ENCODE data around the gene RIC1. TPM values are rescaled to one million over a fixed set of nuclear protein-coding genes. Genes with fewer than 3 reads are reported as not detected.

Gene RIC1
- total and polyA plus RNA-seq, 2 of the 8 experiments (the other 6 are each of a cell fraction or from before 2014, with no cell fraction given): 10.7 to 24.5 TPM

DNA sequence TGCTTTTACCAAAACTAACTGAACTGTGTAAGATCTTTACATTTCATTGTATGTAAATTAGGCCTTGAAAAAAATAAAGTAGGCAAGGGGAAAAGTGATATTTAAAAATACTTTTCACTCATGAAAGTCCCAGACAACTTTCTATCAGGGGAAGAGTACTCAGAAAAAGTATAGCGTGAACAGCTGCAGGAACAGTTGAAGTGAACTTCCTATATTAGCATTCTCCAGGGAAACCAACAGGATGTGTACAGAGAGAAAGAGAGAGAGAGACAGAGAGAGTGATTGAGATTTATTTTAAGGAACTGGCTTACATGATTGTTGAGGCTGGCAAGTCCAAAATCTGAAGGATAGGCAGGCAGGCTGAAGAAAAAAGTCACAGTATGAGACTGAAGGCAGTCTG, 162.0 kb downstream of the RIC1 start:
- no peak overlapping the region for H2AK5ac ChIP-seq (ENCODE audit: low read depth, low read length)
- no peak overlapping the region for H3K27ac ChIP-seq (ENCODE audit: low read depth, low read length)
- H2BK15ac ChIP-seq (ENCODE audit: low read length): no peak overlapping the region
- DNase-seq (ENCODE audit: low read depth in 1 of 2, low spot score in 2 of 2) (no peak), FAIRE-seq (no peak)
- no peak overlapping the region for H2AFZ ChIP-seq (ENCODE audit: low read length)
- no peak overlapping the region for H3K23ac ChIP-seq (ENCODE audit: insufficient read length)
- H2BK120ac ChIP-seq (replicated peaks; ENCODE audit: low read depth, low read length): no peak overlapping the region
- peaks cover 2 to 10% (median 5%) of the 10 kb centered on the region in 4 experiments; a peak in 5 of 8 replicates for H3K36me3 ChIP-seq (ENCODE audit: control insufficient read depth in 2 of 4, insufficient read depth in 4 of 4, low read length in 3 of 4)
- no peak overlapping the region for H3K14ac ChIP-seq (ENCODE audit: insufficient read length)
- no peak overlapping the region for H2BK12ac ChIP-seq (ENCODE audit: low read depth, low read length)
- no peak overlapping the region for H4K8ac ChIP-seq (ENCODE audit: extremely low read depth, insufficient read depth, low read length)
- H3K4me2 ChIP-seq (ENCODE audit: insufficient read depth in 1 of 2, low read depth in 2 of 2, low read length in 2 of 2): no peak overlapping the region
- CTCF ChIA-PET (ENCODE audit: partially characterized antibody): no interaction called here
- no peak overlapping the region for H3K56ac ChIP-seq (replicated peaks; ENCODE audit: insufficient read length, low read depth, low read length)
- no peak overlapping the region for H3K18ac ChIP-seq (ENCODE audit: extremely low read depth, low read length)
- POLR2A ChIA-PET (ENCODE audit: partially characterized antibody): no interaction called here
- no peaks in the 10 kb centered on the region for H3K79me2 ChIP-seq (ENCODE audit: control insufficient read depth in 1 of 2, insufficient read depth in 2 of 2, low read length in 2 of 2)
- no peak overlapping the region for H2BK20ac ChIP-seq (ENCODE audit: low read length)
- H3K27me3 ChIP-seq (replicated peaks in 1 of 4; ENCODE audit: control insufficient read depth in 3 of 4, extremely low read depth in 1 of 4, insufficient read depth in 3 of 4, low read length in 3 of 4): no peaks in the 10 kb centered on the region
- no peak overlapping the region for H4K5ac ChIP-seq (ENCODE audit: insufficient read length, low read depth, low read length)
- no peak overlapping the region for H4K91ac ChIP-seq (replicated peaks; ENCODE audit: insufficient read length, low read length)
- no peak overlapping the region for H3K4me3 ChIP-seq (ENCODE audit: extremely low read depth in 1 of 4, insufficient read depth in 2 of 4, low read depth in 3 of 4, low read length in 4 of 4)
- H2BK5ac ChIP-seq (ENCODE audit: low read depth, low read length): no peak overlapping the region
- WGBS, 2 experiments (ENCODE audit: extremely low coverage in 1 of 2, insufficient coverage in 1 of 2, insufficient read length in 1 of 2, insufficient replicate concordance in 2 of 2, low coverage in 1 of 2, low lambda C conversion rate in 2 of 2, missing lambda C conversion rate in 1 of 2): 89% methylated on average over 1 of the region's 1 CpG; no CpG with 5 or more reads in 1 of the 2 experiments
- no peaks in the 10 kb centered on the region for H3K9me3 ChIP-seq (ENCODE audit: insufficient read depth in 2 of 2, low read depth in 1 of 2, low read length in 1 of 2)
- no peak overlapping the region for H3K4ac ChIP-seq (replicated peaks; ENCODE audit: insufficient read length, low read depth, low read length)
- H3K23me2 ChIP-seq (ENCODE audit: low read depth, low read length): no peaks in the 10 kb centered on the region
- H3K4me1 ChIP-seq (replicated peaks in 1 of 4; ENCODE audit: control insufficient read depth in 3 of 4, insufficient read depth in 4 of 4, low read length in 3 of 4): no peaks in the 10 kb centered on the region
- no peak overlapping the region for H3K9ac ChIP-seq (replicated peaks in 1 of 4; ENCODE audit: extremely low read depth in 1 of 4, low read depth in 3 of 4, low read length in 3 of 4)
- no peaks in the 10 kb centered on the region for H3K79me1 ChIP-seq (ENCODE audit: low read depth, low read length)
- no peaks in the 10 kb centered on the region for H4K20me1 ChIP-seq (replicated peaks in 1 of 2; ENCODE audit: control insufficient read depth in 1 of 2, insufficient read depth in 2 of 2, low read length in 2 of 2)
- TF ChIP-seq EGR1 (IDR thresholded peaks at IDR 0.05; ENCODE audit: borderline replicate concordance, low read depth, low read length) (no peak), TAF7 (optimal IDR thresholded peaks at IDR 0.05; ENCODE audit: borderline replicate concordance, low read depth, low read length) (no peak)
